Stimulated activated CD8-positive, alpha-beta memory T cell treated with anti-CD3 and anti-CD28 coated beads, Interleukin-12 subunit alpha, Interleukin-12 subunit beta, amount 100 ng/mL, for 1 hour (primary cell): ENCODE measurements around the gene KIAA1755.

Experiments used
- DNase-seq: peaks from one replicate; pipeline ENCODE4 v3.0.0-alpha.2; 2020; ENCODE audit warnings: low read depth

Gene KIAA1755

DNA sequence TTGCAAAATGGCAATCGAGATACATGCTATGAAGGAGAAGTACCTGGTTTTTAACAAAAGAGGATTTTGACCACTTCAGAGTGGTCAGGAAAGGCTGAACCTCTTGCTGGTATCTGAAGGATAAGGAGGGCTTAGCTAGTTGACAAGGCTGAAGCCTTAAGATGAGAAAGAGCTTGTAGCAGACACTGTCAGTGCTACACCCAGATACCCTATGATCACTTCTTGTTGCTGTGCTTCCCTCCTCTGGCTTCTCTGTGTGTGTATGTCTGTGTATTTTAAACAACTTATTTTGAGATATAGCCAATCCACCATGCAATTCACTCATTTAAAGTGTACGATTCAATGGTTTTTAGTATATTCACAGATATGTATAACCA is 56.6 kb downstream of the KIAA1755 start:
- no peak for DNase-seq

DNA sequence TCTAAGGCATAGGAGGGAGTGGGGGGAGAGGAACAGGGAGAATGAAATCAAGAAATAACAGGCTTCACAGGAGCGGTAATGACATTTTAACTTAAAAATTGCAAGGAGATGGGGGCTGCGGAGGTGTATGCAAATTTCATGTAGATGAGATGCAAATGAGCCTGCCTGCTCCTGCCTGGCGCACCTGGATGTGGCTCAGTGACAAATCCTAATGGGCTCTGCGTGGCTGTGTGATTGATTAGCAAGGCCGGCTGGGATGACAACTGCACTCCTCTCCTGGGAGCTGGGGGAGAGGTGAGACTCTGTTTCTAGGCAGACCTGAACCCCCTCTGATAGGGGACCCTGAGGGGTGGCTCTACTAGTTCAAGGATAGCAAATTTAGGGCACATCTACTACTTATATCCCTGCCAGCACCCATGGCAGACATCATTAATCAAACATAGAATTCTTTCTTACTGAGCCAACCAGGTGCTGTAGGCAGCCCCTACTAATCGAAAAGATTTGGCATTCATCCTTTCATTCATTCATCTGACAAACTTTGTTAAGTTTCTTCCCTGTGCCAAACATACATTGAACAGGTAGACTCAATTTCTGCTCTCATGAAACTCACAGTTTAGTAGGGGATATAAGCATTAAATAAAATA is 57.1 kb downstream of the KIAA1755 start:
- no peak for DNase-seq

DNA sequence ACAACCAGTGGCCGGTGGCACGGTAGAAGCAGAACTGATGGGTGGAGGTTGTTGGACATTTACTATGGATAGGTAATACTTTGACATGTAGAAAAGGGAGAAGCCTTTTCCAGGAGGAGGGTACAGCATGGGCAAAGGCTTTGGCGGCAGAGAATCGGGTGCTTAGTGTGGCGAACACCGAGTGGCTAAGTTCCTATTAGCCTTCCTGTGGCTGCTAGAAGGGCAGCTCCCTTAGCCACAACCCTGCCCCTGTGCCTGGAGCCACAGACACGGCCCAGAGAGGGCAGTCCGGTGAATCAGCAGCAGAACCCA is 57.6 kb downstream of the KIAA1755 start:
- no peak for DNase-seq

DNA sequence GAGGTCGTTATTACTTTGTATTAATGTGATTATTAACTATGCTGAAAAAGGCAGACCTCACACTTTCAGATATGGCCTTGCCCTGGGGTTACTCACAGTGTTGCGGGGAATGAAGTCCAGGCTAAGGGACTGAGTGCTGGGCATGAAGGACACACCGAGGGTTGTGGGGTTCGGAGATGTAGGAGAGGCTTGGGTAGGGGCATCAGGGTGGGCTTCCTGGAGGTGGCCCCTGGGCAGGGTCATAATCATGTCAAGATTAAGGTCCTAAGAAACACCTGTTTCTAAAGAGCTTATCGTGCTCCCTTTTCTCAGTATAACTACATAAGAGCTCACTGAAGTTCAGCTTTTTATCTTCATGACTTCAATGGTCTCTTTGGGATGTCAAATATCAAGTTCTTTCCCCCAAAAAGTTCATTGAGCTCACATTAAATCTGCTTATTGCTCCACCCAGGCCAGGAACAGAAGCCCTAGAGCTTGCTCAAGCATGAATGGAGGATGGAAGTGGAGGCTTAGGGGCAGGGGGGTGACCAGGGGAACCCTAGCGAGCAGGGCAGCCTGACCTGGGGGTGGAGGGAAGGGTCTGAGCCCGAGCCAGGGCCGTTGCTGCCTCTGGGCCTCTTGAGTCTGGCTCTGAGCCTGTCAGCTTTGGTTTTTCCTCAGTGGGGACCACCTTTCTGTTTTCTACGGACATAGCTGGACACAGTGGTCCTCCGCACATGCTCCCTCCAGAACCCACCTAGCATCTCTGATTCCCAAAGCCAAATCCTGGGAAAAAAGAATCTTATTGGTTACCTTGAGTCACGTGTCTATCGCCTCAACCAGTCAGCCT is 58.2 kb downstream of the KIAA1755 start:
- DNase-seq, result no peak

DNA sequence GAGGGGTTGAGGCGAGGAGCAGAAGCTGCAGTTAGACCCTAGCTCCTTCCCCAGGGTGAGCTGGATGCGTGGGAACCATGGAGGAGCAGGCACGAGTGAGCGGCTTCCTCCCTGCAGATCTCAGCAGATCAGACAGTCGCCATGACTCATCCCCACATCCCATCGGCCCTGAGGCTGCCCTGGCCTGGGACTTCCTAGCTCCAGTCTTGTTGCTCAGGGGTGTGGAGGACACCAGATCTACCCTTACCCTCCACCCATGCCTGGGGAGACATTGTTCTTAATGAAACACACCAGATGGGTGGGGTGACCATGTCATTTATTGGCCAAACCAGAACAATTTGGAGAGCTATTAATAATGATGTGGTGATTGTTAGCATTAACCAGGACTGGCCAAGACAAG is 59.2 kb downstream of the KIAA1755 start:
- no peak for DNase-seq

GRCh38 chr20:38200646-38201045 is 59.9 kb downstream of the KIAA1755 start:
- no peak for DNase-seq

- no peak for DNase-seq
These were observed 60.8 kb downstream of the KIAA1755 start for GRCh38 chr20:38199501-38200390.

GRCh38 chr20:38198238-38198861 is 62.2 kb downstream of the KIAA1755 start:
- no peak for DNase-seq

GRCh38 chr20:38197619-38198018 is 62.9 kb downstream of the KIAA1755 start:
- DNase-seq, result no peak

DNA sequence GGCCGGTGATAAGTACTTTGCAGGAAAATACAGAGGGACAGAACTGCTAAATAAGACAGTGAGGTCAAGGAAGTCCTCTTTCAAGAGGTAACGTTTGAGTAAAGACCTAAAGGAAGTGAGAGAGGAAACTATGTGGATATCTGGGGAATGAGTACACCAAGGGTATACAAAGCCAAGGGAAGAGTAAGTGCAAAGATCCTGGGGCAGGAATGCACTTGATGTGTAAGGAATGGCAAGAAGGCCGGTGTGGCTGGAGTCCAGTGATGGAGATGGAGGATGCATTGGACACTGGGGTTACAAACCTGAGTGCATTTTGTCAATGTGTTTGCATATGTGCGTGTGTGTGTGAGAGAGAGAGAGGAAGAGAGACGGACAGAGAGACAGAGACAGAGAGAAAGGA is 63.3 kb downstream of the KIAA1755 start:
- no peak for DNase-seq

DNA sequence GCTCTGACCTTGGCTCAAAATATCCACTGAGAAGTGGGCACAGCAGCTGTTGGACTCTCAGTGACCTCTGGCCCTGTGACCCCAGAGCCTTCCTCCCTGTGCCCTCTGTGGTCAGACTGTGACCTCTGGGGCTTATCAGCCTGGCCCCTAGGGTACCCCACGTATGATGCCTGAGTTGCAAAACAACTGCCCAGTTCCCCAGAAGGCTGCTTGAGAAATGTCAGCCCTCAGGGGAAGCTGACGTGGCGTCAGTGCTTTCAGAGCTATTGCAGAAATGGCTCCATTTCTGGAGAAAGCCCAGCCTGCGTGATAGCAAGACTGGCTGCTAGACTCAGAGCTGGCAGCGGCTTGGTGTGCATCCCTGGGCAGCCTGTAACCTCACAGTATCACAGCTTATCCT is 63.9 kb downstream of the KIAA1755 start:
- DNase-seq, result no peak

DNA sequence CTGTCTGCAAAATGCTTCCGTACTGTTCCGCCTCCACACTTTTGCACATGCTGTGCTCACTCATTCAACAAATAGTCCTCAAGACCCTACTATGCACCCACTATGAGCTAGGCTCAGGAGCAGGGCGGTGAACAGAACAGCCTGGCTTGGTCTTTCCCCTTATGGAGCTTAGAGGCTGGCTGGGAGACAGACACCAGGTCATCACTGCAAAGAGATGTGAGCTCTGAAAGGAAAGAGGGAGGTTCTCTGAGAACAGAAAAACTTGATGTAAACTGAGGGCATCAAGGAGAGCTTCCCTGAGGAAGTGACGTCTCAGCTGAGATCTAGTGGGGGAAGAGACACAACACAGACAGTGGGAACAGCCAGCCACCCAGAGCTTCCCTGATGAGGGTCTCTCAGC is 64.5 kb downstream of the KIAA1755 start:
- no peak for DNase-seq

- no peak for DNase-seq
These were observed 65.0 kb downstream of the KIAA1755 start for GRCh38 chr20:38195521-38195920.

GRCh38 chr20:38194971-38195504 is 65.5 kb downstream of the KIAA1755 start:
- DNase-seq, result no peak

DNA sequence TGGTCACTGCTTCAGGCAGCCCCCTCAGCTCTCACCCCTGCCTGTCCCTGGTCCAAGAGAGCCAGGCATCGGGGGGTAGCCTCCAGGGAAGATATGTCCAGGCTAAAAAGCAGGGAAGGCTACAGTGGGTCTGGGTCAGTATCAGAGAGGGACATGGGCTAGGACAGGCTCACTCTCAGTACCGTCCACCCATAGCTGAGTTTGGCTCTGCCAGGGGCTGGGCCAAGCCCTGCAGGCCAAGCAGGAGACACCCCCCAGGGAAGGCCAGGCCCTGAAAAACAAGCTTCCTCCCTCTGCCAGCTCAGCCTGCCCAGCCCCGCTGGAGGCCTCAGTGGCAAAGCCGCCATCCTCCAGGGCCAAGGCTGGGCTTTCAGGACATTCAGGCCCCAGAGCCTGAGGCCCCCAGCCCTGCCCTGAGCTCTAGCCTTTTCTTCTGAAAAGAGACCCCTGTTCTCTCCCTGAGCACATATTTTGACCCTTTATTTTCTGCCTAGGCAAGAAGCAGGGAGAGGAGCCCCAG is 66.9 kb downstream of the KIAA1755 start:
- no peak for DNase-seq

DNA sequence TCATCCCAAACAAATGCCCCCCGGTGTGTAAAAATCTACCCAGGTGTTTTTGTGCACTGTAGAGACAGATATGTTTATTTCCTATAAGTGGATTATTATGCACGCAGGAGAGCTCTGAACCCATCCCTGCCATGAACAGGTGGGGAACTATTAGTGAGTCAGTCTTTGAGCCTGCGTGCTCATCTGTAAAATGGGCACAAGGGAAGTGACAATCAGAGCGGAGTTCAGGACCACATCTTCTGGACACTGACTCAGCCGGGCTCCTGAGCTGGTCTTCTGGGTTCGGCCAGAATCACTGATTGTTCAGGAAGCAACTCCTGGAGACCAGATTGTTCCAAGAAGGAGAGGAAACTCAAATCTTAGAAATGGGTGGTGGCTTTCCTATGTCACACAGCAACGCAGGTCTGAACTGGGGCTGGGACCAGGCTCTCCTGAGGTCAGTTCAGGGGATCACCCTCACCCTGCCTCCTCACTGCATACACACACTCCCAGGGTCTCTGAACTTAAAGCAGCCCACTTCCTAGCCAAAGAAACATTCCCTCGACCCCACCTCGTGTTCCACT is 68.1 kb downstream of the KIAA1755 start:
- no peak for DNase-seq

DNA sequence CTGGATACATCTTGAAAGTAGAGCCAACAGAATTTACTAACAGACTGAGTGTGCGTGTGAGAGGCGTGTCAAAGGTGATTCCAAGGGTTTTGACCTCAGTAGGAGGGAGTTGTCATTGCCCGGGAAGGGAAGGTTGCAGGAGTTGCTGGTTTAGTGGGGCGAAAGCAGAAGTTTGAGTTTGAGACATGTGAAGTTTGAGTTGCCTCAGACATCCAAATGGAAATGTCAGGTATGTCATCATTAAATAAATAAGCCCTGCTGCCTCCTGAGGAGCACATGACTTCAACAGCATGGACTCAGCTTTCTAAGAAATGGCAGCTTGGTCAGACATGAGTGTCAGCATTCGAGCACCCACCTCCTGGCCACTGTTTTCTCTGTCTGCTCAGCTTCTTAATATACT is 68.9 kb downstream of the KIAA1755 start:
- DNase-seq, result no peak

- DNase-seq, result no peak
These were observed 69.6 kb downstream of the KIAA1755 start for GRCh38 chr20:38190936-38191371.

DNA sequence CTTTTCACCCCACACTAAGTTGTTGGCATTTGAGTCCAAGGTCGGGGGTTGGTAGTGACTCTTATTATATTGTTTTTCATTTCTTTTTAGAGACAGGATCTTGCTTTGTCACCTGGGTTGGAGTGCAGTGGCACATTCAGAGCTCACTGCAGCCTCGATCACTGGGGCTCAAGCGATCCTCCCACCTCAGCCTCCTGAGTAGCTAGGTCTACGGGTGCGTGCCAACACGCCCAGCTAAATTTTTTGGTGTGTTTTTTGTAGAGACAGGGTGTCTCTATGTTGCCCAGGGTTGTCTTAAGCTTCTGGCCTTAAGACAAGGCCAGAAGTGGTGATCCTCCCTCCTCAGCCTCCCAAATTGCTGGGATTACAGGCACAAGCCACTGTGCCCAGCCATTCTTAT is 70.4 kb downstream of the KIAA1755 start:
- no peak for DNase-seq

- no peak for DNase-seq
These were observed 73.0 kb downstream of the KIAA1755 start for GRCh38 chr20:38187517-38187916.

DNA sequence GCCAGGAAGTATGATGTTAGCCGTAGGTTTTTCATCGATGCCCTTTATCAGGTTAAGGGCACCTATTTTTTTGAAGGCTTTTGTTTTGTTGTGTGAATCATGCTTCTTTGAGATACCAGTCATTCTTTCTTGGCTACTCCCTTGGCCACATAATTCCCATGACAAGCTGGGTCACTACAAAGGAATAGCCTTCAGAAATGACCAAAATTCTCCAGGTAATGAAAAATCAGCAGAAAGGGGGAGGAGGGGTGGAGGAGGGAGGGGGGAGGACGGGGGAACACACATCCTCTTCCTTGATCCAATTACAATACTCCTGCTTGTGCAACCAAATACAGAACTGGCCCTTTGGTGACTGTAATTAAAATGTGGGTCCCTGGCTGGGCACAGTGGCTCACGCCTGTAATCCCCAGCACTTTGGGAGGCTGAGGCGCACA is 73.7 kb downstream of the KIAA1755 start:
- DNase-seq, result no peak

DNA sequence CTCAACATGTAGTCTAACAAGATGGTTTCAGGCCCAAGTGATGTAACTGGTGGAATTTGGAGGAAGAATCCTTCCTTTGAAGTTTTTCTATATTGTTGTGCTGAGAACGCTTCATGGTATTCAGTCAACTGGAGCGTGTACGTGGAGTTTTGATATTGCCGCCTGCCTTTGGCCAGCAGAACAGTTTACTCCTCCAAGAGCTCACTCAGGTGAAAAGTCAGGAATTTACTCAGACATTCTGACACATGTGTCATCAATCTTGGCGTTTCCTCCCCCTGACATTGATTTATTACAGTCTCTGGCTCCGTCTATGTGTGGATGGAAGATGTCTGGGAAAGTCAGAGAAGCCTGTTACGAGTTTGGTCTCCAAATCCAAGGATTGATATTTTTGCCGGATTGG is 76.4 kb downstream of the KIAA1755 start:
- DNase-seq, result no peak
